D721Med (cell line): ENCODE results near the gene OR4E2.
"Not testable (repeated sequence)": the region's sequence is repeated elsewhere in the genome, so short reads cannot be mapped to it uniquely, and the experiment has no call there.

ENCODE experiments used
- DNase-seq: peaks from one replicate; pipeline ENCODE4 v3.0.0; 2011; ENCODE audit warnings: low spot score; ENCODE audit not compliant: insufficient read length
- FAIRE-seq: peaks from 2 replicates; lab custom pipeline; 2011; peaks lifted over from hg19 to GRCh38; lab: Jason Lieb, UNC
- TF ChIP-seq, protein P1 (sequence below): IDR thresholded peaks from 2 replicates; pipeline ENCODE4 v1.5.1; 2012; ENCODE audit warnings: mild to moderate bottlenecking, control low read depth; ENCODE audit not compliant: insufficient read depth; ENCODE audit errors: missing control alignments

Gene OR4E2, protein sequence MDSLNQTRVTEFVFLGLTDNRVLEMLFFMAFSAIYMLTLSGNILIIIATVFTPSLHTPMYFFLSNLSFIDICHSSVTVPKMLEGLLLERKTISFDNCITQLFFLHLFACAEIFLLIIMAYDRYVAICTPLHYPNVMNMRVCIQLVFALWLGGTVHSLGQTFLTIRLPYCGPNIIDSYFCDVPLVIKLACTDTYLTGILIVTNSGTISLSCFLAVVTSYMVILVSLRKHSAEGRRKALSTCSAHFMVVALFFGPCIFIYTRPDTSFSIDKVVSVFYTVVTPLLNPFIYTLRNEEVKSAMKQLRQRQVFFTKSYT

DNA sequence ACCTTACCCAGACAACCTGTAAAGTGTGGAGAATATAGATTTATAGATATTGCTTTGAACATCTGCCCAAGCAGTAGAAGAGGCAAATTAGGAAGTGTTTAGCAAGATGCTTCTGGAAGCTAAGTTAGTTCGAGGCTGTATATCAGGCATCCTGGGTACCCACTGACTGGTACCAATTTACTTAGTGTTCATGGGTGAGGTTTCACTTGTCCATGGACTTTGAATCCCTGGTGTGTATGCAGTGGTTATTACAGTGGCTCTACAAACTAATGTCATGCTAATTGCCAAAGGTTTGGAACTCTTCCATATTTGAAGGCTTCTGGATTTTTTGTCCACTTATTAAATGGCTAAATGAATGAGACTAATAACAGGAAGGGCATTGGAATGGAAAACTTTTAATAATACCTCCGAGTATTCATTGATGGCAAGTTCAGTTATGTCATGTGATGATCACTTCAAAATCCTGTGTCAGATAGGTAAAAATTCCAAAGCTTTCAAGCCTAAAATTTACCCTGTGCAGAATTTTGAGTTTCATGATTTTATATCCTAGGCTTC lies at the start of gene OR4E2:
Gene OR4E2, plus strand, starts transcription at position 505 of the 555 bp plus-strand sequence. CDS start 11,248 bp downstream, outside the sequence.
- TF ChIP-seq, protein P1, sequence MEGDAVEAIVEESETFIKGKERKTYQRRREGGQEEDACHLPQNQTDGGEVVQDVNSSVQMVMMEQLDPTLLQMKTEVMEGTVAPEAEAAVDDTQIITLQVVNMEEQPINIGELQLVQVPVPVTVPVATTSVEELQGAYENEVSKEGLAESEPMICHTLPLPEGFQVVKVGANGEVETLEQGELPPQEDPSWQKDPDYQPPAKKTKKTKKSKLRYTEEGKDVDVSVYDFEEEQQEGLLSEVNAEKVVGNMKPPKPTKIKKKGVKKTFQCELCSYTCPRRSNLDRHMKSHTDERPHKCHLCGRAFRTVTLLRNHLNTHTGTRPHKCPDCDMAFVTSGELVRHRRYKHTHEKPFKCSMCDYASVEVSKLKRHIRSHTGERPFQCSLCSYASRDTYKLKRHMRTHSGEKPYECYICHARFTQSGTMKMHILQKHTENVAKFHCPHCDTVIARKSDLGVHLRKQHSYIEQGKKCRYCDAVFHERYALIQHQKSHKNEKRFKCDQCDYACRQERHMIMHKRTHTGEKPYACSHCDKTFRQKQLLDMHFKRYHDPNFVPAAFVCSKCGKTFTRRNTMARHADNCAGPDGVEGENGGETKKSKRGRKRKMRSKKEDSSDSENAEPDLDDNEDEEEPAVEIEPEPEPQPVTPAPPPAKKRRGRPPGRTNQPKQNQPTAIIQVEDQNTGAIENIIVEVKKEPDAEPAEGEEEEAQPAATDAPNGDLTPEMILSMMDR: no peak
- no peak for FAIRE-seq

DNA sequence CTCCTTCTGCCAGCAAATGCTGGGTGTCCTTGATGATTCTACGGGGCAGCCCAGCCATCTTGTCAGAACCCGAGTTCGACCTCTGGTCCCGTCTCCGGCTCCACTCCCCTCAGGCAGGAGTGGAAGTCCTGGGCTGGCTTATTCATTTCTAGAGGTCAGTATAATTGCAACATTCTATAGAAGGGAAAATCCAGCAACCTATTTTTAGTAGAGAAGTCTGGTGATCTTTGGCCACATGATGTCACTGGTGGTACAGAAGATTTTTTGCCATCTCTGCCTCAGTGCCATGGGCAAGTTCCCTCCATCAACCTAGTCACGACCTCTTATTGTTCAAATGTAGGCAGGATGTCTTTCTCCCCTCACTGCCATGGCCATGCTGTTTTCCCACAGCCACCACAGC lies 41.3 kb upstream of the OR4E2 start:
- FAIRE-seq: no peak
- TF ChIP-seq, protein P1: no peak
- DNase-seq: no peak

More for the DNA sequence above, at the start of gene OR4E2:
- no peak for DNase-seq

DNA sequence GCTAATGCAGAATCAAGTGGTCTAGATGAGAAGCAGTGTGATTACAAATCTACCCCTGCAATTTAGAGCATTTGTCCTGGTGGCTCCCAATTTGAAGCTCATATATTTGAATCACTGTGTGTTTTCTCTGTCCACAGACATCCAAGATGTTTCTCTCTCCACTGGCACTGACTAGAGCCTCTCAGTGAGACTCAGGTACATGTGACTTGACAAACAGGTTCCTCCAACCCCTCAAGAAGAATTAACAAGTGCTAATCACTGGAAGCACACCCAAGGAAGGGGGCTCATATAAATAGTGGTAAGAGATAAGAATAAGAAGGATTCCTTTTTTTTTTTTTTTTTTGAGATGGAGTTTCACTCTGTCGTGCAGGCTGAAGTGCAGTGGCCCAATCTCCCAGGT lies 39.4 kb upstream of the OR4E2 start:
- no peak for DNase-seq
- TF ChIP-seq, protein P1: no peak
- FAIRE-seq: no peak

DNA sequence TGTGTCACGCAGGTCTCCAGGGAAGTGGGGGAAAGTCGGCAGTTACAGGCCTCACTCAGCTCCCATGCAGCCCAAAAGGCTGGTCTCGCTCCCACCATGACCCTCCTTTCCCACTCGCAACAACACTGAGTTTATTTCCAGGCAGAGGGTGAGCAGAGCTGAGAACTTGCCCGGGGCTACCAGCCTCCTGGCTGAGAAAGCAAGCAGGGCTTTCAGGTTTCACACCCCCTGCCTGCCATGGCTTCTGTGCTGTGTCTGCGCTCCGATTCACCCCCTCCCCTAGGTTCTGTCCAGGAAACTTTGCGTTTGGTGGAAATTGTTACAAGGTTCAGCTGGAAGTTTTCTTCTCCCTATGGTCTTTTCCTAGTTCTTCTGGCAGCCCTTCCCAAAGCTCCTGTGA lies 36.0 kb upstream of the OR4E2 start:
- TF ChIP-seq, protein P1: no peak
- FAIRE-seq (no peak), DNase-seq (no peak)

DNA sequence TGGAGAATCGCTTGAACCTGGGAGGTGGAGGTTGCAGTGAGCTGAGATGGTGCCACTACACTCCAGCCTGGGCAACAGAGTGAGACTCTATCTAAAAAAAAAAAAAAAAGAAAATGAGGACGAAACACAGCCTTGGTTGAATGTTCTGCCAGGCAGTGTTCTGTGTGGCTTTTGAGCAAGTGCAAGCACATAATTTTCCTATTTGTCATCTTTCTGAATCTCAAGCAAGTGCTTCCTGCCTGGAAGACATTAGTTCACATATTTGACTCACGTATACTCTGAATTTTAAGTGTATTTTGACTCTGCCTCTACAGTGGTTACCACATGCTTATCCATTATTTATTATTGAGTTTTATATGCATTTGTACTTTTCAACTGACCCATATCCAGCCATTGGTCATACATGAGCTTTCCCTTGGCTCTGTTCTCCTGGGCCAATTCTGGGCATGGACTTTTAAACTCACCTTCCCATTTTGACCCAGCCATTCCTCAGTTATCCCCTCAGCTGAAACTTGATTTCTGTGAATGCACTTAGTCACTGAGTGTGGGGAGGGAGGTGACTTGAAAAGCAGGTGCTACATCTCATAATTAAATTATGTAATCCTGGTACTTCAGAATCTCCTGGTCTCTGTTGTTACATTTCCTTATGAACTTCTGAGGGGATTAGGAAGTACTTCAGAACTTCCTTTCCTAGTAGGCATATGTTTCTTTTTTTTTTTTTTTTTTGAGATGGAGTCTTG lies 27.0 kb upstream of the OR4E2 start:
- FAIRE-seq (no peak), DNase-seq (no peak)
- TF ChIP-seq, protein P1: no peak

DNA sequence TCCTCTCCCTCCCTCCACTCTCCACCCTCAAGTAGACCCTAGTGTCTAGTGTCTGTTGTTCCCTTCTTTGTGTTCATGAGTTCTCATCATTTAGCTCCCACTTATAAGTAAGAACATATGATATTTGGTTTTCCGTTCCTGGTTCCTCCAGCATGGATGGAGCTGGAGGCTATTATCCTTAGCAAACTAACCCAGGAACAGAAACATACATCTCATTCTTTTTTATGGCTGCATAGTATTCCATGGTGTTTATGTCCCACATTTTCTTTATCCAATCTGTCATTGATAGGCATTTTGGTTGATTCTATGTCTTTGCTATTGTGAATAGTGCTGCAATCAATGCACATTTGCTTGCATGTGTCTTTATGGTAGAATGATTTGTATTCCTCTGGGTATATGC lies 23.1 kb upstream of the OR4E2 start:
- DNase-seq, FAIRE-seq: not testable (repeated sequence)

DNA sequence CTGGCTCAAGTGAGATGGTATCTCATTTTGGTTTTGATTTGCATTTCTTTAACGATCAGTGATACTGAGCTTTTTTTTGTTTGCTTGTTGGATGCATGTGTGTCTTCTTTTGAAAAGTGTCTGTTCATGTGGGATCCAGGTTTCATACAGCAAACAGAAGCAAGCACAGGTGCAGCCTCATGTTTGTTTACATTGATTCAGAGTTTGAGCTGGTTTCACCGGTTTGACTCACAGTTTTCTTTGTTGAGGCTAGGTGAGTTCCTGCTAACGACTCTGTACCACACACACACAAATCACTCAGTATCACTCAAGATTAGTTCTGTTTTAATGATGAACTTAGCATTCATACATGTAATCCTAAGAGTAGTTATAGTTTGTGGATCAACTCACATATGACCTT lies 22.6 kb upstream of the OR4E2 start:
- no peak for FAIRE-seq
- no peak for DNase-seq
- TF ChIP-seq, protein P1: no peak
